ACC112 (cell line): ENCODE results near the gene RALA.

Experiments used
- H2AFZ ChIP-seq: fragments of 200-600 bp; sonication (generic); one replicate; pipeline ENCODE4 v1.6.0; 2017; ENCODE audit warnings: antibody characterized with exemption, low read length; ENCODE audit not compliant: unreplicated experiment
- H3K27ac ChIP-seq: fragments of 200-600 bp; sonication (generic); 2 replicates; pipeline ENCODE4 v1.5.1; 2014; ENCODE audit warnings: low read depth, mild to moderate bottlenecking, antibody characterized with exemption, low read length, moderate library complexity
- H3K27me3 ChIP-seq: fragments of 200-600 bp; sonication (generic); 2 replicates; pipeline ENCODE4 v1.6.1; 2014; ENCODE audit warnings: mild to moderate bottlenecking, antibody characterized with exemption, low read length, moderate library complexity, mixed read lengths; ENCODE audit not compliant: insufficient read depth
- H3K36me3 ChIP-seq: fragments of 200-600 bp; sonication (generic); 2 replicates; pipeline ENCODE4 v1.6.1; 2016; ENCODE audit warnings: mild to moderate bottlenecking, antibody characterized with exemption, low read length, moderate library complexity, mixed read lengths; ENCODE audit not compliant: insufficient read depth
- H3K4me1 ChIP-seq: fragments of 200-600 bp; sonication (generic); one replicate; pipeline ENCODE4 v1.6.1; 2016; ENCODE audit warnings: low read length, mixed read lengths; ENCODE audit not compliant: insufficient read depth, unreplicated experiment, control insufficient read depth
- H3K4me3 ChIP-seq: fragments of 200-600 bp; sonication (generic); 2 replicates; pipeline ENCODE4 v1.5.1; 2014; ENCODE audit warnings: mild to moderate bottlenecking, low read depth, low read length
- H3K79me2 ChIP-seq: fragments of 200-600 bp; sonication (generic); one replicate; pipeline ENCODE4 v1.6.0; 2016; ENCODE audit warnings: low read length; ENCODE audit not compliant: control insufficient read depth, unreplicated experiment, insufficient read depth

RALA gene

DNA sequence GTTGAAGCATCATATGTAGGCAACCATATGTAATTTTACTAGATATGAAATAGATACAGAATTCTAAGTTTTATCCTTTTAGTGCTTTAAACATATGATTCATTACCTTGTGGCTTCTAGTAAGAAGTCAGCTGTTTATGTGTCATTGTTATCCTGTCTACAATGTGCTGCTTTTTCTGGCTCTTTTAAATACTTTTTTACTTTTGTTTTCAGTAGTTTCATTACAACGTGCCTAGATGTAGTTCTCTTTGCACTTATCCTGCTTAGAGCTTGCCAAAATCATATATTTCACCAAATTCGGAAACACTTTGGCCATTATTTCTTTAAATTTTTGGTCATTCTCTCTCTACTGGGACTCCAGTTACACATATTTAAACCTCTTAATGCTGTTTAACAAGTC lies 30.8 kb upstream of the RALA start:
- Histone ChIP-seq H3K4me1 (peaks cover 25% of the 10 kb centered on the region), H3K4me3 (peak overlapping the region; percentile 61), H3K27ac (peak overlapping the region; percentile 90), H3K27me3 (no peaks in the 10 kb centered on the region), H2AFZ (no peak overlapping the region), H3K79me2 (no peaks in the 10 kb centered on the region), H3K36me3 (no peaks in the 10 kb centered on the region)

DNA sequence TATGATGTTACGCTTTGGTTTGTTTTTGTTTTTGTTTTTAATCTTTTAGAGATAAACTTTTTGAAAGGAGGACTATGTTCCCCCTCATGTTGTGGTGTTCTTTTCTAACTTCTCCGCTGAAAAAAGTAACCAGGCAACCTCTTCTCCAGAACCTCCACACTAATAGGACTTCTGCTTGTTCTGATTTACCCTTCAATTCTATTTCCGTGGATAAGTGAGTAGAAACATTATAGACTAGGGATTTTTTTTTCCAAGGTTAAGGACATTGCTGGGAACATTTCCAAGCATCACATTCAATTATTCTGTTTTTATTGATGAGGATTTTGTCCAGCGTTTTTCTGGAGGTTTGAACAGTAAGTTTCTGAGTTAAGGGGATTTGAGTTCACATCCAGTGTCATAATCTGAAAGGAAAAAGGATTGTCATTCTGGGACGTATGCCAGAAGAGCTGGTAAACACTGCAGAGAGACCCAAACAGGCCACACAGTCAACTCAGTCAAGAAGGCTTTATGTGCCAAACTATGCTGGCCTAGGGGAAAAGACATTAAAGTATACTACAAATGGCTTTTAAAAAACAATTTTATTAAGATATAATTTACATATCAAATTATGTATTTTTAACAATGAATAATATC lies 28.3 kb upstream of the RALA start:
- Histone ChIP-seq H2AFZ (peak overlapping the region; percentile 2), H3K79me2 (no peaks in the 10 kb centered on the region), H3K27ac (no peak overlapping the region)

DNA sequence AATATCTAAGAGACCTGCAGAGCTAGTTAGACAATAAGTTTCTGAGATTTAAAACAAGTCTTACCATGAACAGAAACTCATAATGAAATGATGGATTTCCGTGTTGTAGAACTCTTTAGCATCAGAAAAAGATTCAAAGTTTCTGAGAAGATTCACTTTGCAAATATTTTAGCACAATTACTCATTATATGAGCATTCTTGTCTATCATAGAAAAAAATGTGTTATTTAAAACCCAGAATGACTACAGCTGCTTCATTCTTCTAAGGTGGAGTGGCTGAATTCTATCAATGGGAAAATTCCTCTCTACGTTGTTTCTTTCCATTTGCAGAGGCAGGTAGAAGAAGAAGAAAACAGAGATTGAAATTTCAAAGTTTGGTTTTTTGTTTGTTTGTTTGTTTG lies 21.0 kb upstream of the RALA start:
- Histone ChIP-seq H2AFZ (no peak overlapping the region), H3K27ac (no peak overlapping the region), H3K27me3 (no peaks in the 10 kb centered on the region), H3K79me2 (no peaks in the 10 kb centered on the region), H3K36me3 (no peaks in the 10 kb centered on the region), H3K4me1 (peaks cover 26% of the 10 kb centered on the region), H3K4me3 (no peak overlapping the region)

More for the DNA sequence above, 28.3 kb upstream of the RALA start:
- no peaks in the 10 kb centered on the region for H3K36me3 ChIP-seq
- no peak overlapping the region for H3K4me3 ChIP-seq
- no peaks in the 10 kb centered on the region for H3K27me3 ChIP-seq
- H3K4me1 ChIP-seq: peaks cover 12% of the 10 kb centered on the region

DNA sequence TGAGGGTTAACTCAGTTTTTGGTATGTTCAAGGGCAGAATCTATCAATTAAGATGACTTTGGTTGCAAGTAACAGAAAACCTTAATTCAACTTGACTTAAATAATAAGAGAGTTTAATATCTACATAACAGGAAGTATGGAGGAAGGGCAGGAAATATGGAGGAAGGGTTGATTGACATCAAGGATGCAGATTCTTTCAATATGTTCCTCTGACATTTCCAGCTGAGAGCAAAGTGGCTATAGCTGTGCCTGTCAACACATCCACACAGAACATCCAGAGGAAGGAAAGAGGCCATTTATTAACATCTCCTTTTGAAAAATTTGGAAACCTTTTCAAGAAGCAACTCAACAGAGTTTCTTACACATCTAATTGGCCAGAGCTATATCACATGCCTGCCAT lies 19.4 kb upstream of the RALA start:
- Histone ChIP-seq H3K79me2 (no peaks in the 10 kb centered on the region), H3K36me3 (no peaks in the 10 kb centered on the region), H3K4me1 (peaks cover 35% of the 10 kb centered on the region), H3K27me3 (no peaks in the 10 kb centered on the region), H3K4me3 (no peak overlapping the region), H3K27ac (no peak overlapping the region), H2AFZ (no peak overlapping the region)

DNA sequence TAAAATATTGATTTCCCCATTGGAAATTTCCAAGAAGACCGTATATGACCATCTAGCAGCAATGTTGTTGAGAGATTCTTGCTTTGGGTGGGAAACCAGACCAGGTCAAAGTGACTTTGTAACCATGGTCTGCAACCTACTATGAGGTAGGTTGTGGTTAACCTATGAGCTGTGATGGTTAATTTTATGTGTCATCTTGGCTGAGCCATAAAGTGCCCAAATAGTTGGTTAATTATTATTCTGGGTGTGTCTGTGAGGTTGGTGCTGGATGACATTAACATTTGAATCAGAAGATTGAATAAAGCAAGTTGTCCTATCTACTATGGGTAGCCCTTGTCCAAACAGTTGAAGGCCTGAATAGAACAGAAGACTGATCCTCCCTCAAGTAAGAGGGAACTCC lies 18.3 kb upstream of the RALA start:
- Histone ChIP-seq H3K4me3 (no peak overlapping the region), H2AFZ (peak overlapping the region; percentile 20), H3K27me3 (no peaks in the 10 kb centered on the region), H3K79me2 (no peaks in the 10 kb centered on the region), H3K36me3 (no peaks in the 10 kb centered on the region), H3K27ac (0 out of 2 replicates have a peak overlapping the region, but pooled peaks have one; percentile 38), H3K4me1 (peaks cover 42% of the 10 kb centered on the region)

DNA sequence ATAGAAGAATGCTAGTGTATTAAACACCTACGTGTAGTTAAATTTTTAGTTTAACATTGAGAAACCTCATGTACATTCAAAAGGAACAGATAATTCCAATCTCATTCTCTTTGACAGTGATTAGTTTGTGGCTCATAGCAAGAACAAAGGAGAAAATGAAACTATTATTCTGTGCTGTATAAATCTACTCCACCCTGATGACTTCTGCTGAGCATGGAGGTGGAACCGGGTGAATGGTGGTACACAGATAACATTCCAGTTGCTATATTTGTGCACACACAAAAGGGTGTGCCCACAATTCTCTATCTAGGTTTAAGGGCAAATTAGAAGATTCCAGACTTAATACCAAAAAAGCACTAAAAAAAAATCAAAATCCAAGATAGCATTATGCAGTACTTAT lies 17.0 kb upstream of the RALA start:
- Histone ChIP-seq H3K79me2 (no peaks in the 10 kb centered on the region), H3K27ac (peak overlapping the region; percentile 30; the same call in 1 of the 2 replicates), H3K4me1 (peaks cover 44% of the 10 kb centered on the region)

DNA sequence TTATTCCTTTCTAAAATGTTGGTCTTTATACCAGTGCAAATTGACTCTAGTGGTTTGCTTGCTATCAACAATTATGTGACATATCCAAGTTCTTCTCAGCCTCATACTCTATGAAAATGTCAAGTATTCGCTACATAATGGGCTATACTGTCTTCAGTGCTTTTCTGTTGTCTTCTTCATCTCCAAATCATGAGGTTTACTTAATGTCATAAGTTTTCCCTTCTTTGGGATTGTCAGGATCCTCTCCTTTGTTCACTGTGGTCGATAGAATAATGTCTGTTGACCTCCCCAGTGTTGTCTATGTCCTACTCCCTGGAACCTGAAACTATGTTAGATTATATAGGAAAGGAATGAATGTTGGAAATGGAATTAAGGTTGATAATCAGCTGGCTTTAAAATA lies 16.4 kb upstream of the RALA start:
- Histone ChIP-seq H2AFZ (peak overlapping the region; percentile 6), H3K27me3 (no peaks in the 10 kb centered on the region), H3K4me1 (peaks cover 44% of the 10 kb centered on the region), H3K4me3 (no peak overlapping the region), H3K27ac (no peak overlapping the region), H3K79me2 (no peaks in the 10 kb centered on the region), H3K36me3 (no peaks in the 10 kb centered on the region)

More for the DNA sequence above, 17.0 kb upstream of the RALA start:
- no peak overlapping the region for H3K4me3 ChIP-seq
- peak overlapping the region; percentile 6 for H2AFZ ChIP-seq
- H3K27me3 ChIP-seq: no peaks in the 10 kb centered on the region
- no peaks in the 10 kb centered on the region for H3K36me3 ChIP-seq

DNA sequence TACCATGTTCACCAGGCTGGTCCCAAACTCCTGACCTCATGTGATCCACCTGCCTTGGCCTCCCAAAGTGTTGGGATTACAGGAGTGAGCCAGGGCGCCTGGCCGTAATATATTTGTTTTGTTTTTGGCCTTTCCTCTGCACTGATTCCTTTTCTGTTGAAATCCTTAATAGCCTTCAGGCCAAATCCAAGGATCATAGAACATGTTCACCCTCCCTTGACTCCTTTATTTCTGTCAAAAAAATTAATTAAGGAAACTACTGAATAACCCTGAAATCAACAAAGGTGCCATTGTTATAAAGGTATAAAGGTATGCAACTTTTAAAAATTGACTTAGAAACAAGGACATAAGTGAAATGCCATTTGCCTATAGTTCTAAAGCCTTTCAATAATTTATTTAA lies 15.5 kb upstream of the RALA start:
- no peaks in the 10 kb centered on the region for H3K36me3 ChIP-seq
- H3K79me2 ChIP-seq: no peaks in the 10 kb centered on the region
- H3K4me1 ChIP-seq: peaks cover 39% of the 10 kb centered on the region
- H2AFZ ChIP-seq: no peak overlapping the region
- peak overlapping the region; percentile 87 for H3K27ac ChIP-seq
- no peaks in the 10 kb centered on the region for H3K27me3 ChIP-seq
- H3K4me3 ChIP-seq: no peak overlapping the region

DNA sequence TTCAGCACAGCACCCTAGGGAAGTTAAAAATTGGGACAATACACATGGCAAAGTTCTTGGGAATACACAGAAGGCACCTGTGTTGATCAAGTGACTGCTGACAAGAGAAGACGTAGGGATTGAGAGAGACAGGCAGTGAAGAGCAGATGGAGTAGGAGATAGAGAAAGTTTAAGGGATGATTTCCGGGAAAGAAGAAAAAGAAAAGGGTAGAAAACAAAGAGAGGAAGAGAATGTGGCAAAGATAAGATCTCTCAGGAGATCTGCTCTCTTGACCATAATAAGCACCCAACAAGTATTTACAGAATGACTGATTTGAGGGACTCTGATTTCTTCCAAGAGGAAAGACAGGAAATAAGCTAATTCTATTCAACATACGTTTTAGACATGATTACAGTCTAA lies 15.1 kb upstream of the RALA start:
- Histone ChIP-seq H3K36me3 (no peaks in the 10 kb centered on the region), H3K4me1 (peaks cover 40% of the 10 kb centered on the region), H3K27ac (peak overlapping the region; percentile 87), H2AFZ (no peak overlapping the region), H3K4me3 (no peak overlapping the region), H3K27me3 (no peaks in the 10 kb centered on the region), H3K79me2 (no peaks in the 10 kb centered on the region)

DNA sequence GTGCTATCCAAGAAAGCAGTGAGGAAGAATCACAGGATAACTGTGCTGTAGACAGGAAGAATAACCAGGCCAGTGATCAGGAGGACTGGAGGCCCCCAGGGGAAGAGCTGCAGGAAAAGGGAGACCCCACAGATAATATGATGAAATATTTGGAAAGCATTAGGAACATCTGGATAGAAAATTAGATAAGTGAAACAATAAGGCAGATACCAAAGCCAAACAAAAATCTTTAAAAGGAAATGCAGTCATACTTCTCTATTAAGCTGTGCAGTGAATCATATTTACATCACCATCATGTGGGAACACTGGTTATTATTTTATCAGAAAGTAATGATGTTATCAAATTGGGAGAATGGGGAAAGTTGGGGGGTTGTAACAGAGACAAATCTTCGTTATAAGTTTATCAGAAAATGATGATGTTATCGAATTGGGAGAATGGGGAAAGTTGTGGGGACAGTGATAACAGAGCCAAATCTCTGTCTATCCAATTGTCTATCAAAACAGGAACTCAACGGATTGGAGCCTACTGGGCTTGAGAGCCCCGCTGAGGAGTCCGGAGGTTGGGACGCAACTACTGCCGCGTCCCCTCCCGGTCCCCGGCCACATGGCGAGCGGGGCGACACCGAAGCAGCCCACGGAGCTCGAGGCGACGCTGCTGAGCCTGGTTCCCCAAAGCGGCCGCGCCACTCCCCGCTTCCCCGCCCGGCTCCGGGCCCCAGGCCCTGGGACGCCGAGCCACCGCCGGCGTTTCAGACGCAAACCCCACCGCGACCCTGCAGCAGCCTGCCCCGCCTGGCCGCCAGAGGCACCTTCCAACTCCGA lies 14.0 kb upstream of the RALA start:
- H3K79me2 ChIP-seq: no peaks in the 10 kb centered on the region
- H2AFZ ChIP-seq: peak overlapping the region; percentile 84
- H3K27ac ChIP-seq: peak overlapping the region; percentile 87
- peaks cover 50% of the 10 kb centered on the region for H3K4me1 ChIP-seq
- H3K4me3 ChIP-seq: peak overlapping the region; percentile 75
- H3K27me3 ChIP-seq: no peaks in the 10 kb centered on the region
- H3K36me3 ChIP-seq: no peaks in the 10 kb centered on the region

DNA sequence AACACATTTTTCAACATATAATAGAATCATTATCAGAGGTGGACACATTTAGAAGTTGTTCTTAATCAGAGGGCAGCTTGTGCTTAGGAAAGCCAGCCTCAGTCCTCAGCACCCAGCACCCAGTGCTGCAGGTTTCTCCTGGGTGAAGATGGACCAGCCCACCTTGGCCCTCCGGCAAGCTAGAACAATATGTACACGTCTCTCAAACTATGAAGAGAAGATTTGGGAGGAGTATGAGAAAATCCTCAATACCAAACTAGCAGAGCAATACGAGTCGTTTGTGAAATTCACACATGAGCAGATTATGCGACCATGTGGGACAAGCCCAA lies 13.5 kb upstream of the RALA start:
- Histone ChIP-seq H3K79me2 (no peaks in the 10 kb centered on the region), H3K27me3 (no peaks in the 10 kb centered on the region), H3K4me3 (peak overlapping the region; percentile 75), H2AFZ (peak overlapping the region; percentile 84), H3K36me3 (no peaks in the 10 kb centered on the region), H3K4me1 (peaks cover 50% of the 10 kb centered on the region), H3K27ac (peak overlapping the region; percentile 87)
